ENCODE results near the gene EVI2B.
A peak's percentile ranks its signal among the peaks of the same experiment; 100 is the strongest.
"Not testable (repeated sequence)": the region's sequence is repeated elsewhere in the genome, so short reads cannot be mapped to it uniquely, and the experiment has no call there.

Gene EVI2B

GRCh38 chr17:31313982-31314781 is at the start of gene EVI2B:
TSS of gene EVI2B (minus strand) at chr17:31314054. CDS start at chr17:31305609, 8,445 bp downstream.
- DNase-seq (ENCODE audit: low read depth) = no peak

GRCh38 chr17:31357839-31358394 is 44.1 kb upstream of the EVI2B start:
- DNase-seq (ENCODE audit: low read depth) = no peak

GRCh38 chr17:31357091-31357490 is 43.2 kb upstream of the EVI2B start:
- DNase-seq (ENCODE audit: low read depth) = no peak

GRCh38 chr17:31355935-31356334 is 42.1 kb upstream of the EVI2B start:
- DNase-seq (ENCODE audit: low read depth) = no peak

- DNase-seq (ENCODE audit: low read depth) = no peak
Measured at GRCh38 chr17:31349454-31349853, 35.6 kb upstream of the EVI2B start.

- not testable (repeated sequence) for DNase-seq (ENCODE audit: low read depth)
Measured at GRCh38 chr17:31345191-31345747, 31.4 kb upstream of the EVI2B start.

- DNase-seq (ENCODE audit: low read depth) = peak; percentile 30
Measured at GRCh38 chr17:31339906-31340661, 26.2 kb upstream of the EVI2B start.

- no peak for DNase-seq (ENCODE audit: low read depth)
Measured at GRCh38 chr17:31329221-31329620, 15.4 kb upstream of the EVI2B start.

- no peak for DNase-seq (ENCODE audit: low read depth)
Measured at GRCh38 chr17:31328160-31328535, 14.3 kb upstream of the EVI2B start.

- DNase-seq (ENCODE audit: low read depth) = peak; percentile 56
Measured at GRCh38 chr17:31327534-31328159, 13.8 kb upstream of the EVI2B start.

GRCh38 chr17:31323551-31323950 is 9.7 kb upstream of the EVI2B start:
- DNase-seq (ENCODE audit: low read depth) = no peak

GRCh38 chr17:31321966-31322365 is 8.1 kb upstream of the EVI2B start:
- DNase-seq (ENCODE audit: low read depth) = no peak

- peak; percentile 52 for DNase-seq (ENCODE audit: low read depth)
Measured at GRCh38 chr17:31321481-31321880, 7.6 kb upstream of the EVI2B start, which contains the start of gene EVI2A. TSS of gene EVI2A (minus strand) at chr17:31321622. CDS start at chr17:31319013, 2,609 bp downstream.

GRCh38 chr17:31320791-31321190 is 6.9 kb upstream of the EVI2B start:
- DNase-seq (ENCODE audit: low read depth) = no peak

GRCh38 chr17:31320241-31320640 is 6.4 kb upstream of the EVI2B start:
- no peak for DNase-seq (ENCODE audit: low read depth)

GRCh38 chr17:31318851-31319661 is 5.2 kb upstream of the EVI2B start:
- DNase-seq (ENCODE audit: low read depth) = no peak

- DNase-seq (ENCODE audit: low read depth) = no peak
Measured at GRCh38 chr17:31318298-31318801, 4.5 kb upstream of the EVI2B start.

GRCh38 chr17:31314782-31315100 is 887 bp upstream of the EVI2B start:
- DNase-seq (ENCODE audit: low read depth) = no peak

- not testable (repeated sequence) for DNase-seq (ENCODE audit: low read depth)
Measured at GRCh38 chr17:31312223-31312622, 1.6 kb downstream of the EVI2B start.

- no peak for DNase-seq (ENCODE audit: low read depth)
Measured at GRCh38 chr17:31311526-31311925, 2.3 kb downstream of the EVI2B start.

GRCh38 chr17:31310886-31311285 is 3.0 kb downstream of the EVI2B start:
- no peak for DNase-seq (ENCODE audit: low read depth)
